ENCODE results near the gene HOMER3.
"Not testable (repeated sequence)": the region's sequence is repeated elsewhere in the genome, so short reads cannot be mapped to it uniquely, and the experiment has no call there.

Gene HOMER3

DNA sequence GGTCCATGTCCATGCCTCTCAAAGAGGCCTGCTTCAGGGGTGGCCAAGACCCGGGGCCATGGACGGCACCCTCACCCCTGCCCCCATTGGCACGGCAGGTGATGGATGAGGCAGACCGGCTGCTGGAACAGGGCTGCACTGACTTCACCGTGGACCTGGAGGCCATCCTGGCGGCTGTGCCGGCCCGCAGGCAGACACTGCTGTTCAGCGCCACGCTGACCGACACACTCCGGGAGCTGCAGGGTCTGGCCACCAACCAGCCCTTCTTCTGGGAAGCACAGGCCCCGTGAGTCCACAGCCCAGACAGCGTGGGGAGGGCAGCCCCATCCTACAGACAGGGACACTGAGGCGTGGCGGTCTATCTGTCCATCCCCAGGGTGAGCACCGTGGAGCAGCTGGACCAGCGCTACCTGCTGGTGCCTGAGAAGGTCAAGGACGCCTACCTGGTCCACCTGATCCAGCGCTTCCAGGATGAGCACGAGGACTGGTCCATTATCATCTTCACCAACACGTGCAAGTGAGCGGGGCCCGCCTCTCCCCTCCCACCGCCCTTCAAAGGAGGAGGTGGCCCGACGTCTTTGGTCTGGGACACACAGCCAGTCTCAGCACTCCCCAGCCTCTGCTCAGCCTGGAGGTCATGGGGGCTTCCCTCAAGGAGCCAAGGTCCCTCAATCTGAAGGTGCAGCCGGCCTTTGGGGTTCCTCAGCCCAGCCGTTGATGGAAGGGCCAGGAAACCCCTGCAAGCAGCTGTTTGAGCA is 18.6 kb downstream of the HOMER3 start:
- no peak for DNase-seq (ENCODE audit: low spot score)

DNA sequence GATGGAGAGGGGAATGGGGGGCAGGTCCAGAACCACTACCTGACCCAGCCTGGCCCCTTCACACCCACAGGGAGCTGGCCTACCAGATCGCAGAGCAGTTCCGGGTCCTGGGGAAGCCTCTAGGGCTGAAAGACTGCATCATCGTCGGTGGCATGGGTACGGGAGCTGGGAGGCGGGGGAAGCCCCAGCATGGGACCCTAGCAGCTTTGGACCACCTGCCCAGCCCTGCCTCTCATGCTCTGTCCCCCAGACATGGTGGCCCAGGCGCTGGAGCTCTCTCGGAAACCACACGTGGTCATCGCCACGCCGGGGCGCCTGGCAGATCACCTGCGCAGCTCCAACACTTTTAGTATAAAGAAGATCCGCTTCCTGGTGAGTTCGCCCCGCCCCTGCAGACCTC is 19.4 kb downstream of the HOMER3 start:
- DNase-seq (ENCODE audit: low spot score), result no peak

DNA sequence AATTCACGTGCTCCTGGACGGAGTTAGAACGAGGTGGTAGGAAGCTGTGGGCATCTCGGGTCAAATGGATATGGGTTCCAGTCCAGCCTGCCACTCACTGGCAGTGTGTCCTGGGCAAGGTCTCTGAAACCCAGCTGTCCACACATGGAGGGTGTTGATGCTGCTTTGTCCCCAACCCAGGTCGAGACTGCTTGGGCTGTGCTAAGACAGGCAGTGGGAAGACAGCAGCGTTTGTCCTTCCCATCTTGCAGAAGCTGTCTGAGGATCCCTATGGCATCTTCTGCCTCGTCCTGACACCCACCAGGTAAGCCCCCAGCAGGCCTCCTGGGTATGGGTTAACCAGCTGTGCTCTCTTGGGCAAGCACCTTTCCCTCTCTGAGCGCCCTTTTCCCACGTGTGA is 20.6 kb downstream of the HOMER3 start:
- DNase-seq (ENCODE audit: low spot score), result no peak

DNA sequence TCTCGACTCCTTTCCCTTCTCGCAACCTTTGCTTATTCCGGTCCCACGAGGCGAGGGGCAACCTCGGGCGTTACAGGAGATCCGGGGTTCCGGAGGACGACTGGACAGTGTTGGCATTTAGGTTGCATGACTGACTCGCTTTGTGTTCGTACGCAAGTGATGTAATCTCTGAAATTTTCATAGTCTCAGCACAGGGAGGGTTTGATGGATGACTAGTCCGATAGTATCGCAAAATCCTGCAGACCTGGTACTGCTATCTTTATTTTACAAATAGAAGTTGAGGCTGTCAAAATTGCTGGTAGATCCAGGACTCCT is 21.2 kb downstream of the HOMER3 start:
- no peak for DNase-seq (ENCODE audit: low spot score)

DNA sequence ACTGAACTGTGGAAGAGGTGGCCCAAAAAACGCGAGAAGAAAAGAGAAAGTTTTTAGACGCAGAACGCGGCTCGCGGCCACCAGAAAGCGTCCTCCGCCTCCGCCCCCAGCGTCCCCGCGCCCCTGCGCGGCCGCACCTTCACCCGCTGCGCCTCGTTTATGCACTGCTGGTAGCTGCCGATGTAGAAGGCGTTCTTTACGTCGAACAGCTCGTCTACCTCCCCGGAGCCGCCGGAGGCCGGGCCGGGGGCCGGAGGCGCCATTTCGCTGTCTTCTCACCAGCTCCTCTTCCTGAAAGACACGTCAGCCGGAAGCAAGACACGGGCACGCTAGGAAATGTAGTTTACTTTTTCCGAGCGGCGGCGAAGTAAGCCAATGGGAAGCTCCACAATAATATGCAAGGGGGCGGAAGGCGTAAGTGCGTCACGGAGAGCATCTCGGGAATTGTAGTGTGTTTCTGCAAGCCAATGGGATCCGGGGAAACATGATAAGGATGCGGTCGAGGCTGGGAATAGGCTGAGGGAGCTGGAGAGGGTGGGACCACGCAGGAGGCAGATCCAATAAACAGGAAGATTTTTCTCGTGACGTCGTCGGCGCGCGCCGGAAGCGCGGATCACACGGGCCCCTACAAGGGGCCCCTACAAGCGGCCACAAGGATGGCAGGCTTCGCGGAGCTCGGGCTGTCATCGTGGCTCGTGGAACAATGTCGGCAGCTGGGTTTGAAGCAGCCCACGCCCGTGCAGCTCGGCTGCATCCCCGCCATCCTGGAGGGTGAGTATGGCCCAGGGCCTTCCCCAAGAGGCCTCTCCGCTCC is 21.7 kb downstream of the HOMER3 start, which contains the start of the genes COPE and DDX49:
Gene COPE (minus strand): TSS at position 302 of the 814 bp plus-strand sequence. CDS start 39 bp downstream, at position 263.
Gene DDX49 (plus strand): TSS at position 630 of the 814 bp plus-strand sequence. CDS start 27 bp downstream, at position 657.
- DNase-seq (ENCODE audit: low spot score), result peak; percentile 100

DNA sequence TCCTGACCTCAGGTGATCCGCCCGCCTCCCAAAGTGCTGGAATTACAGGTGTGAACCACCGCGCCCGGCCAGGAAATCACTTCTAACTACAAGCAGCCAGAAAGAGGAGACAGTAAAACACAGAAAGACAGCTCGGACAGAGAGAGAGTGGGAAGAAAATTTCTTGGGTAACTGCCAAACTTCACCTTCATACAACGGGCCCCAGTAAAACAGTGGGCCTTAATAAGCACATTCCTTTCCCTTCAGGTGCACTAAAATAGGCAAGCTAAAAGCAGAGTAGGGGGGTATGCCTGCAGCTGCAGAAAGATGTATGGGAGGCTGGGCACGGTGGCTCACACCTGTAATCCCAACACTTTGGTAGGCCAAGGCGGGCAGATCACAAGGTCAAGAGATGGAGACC is 23.4 kb downstream of the HOMER3 start:
- not testable (repeated sequence) for DNase-seq (ENCODE audit: low spot score)

DNA sequence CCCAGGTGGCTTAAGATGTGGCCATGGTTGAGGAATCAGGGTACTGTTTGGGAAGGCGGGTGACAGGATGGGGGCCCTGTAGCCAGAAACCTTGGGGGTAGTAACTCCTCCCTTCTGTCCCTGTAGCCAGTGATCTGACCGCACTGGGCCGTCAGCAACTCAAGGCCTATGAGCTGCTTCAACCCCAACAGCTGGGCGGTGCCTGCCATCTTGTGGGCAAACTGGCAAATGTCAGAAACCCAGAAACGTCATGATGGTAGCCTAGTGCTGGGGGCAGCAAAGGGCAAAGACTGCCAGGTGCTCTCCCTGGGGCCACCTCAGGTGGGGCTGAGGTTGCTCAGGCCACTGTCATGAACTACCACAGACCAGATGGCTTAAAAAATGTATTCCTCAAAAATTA is 25.4 kb downstream of the HOMER3 start:
- DNase-seq (ENCODE audit: low spot score), result peak; percentile 75

DNA sequence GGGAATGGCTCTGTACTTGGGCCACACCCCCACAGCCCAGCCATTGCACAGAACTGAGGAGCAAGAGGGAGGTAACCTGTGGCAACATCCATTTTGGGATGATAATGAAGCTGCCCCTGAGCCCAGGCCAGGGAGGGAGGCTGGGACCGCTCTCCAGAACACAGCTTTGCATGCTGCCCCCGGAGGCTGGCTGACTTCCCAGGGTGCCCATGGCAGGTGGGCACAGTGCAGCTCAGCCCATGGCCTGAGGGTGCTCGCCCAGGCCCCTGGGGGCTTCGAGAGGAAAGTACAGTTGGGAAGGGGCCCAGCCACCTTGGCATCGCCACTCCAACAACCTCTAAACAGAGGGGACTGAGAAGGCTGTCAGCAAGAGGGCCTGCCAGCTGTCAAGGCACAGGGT is 27.6 kb downstream of the HOMER3 start:
- no peak for DNase-seq (ENCODE audit: low spot score)

DNA sequence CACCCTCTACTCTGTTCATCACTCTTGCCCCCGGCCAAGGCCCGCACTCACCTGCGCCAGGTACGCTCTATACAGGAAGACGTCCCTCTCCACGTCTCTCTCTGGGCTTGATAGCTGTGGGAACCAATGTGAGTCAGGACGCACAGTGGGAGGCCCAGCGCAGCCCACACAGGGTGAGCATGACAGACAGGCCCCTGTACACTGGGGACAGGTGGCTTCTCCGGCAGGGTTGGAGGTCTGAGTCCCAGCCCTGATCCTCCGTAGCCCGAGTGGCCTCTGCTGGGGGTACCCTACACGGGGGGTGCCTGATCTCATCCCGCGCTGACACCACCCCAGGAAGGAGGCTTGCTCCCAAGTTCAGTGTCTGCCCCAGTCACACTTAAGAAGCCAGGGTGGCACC is 28.1 kb downstream of the HOMER3 start:
- no peak for DNase-seq (ENCODE audit: low spot score)

DNA sequence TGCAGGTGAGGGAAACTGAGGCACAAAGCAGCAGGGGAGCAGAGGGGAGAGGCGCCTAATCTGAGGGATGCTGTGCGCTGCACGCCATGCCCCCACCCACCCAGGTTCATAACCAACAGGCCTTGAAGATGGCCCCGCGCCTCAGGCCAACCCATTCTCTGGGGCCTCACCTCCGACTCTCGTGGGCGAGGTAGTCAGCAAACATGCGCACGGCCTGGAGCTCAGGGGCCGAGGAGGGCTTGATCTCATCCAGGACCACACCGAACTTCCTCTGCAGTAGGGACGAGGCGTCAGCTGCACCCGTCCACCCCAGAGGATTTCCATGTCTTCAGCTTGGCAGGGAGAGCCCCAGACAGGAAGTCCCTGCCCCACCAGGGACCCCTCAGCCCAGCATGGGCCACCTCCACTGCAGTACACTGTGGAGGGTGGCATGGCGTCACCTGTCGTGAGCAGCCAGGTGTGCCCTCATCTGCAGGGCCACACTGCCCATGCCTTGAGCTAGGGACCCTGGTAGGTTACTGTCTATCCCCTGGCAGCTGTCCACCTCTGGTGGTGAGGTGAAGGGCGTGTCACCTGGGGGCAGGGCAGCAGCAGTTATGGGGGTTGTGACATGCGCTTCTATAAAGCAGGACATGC is 30.1 kb downstream of the HOMER3 start:
- DNase-seq (ENCODE audit: low spot score), result no peak

DNA sequence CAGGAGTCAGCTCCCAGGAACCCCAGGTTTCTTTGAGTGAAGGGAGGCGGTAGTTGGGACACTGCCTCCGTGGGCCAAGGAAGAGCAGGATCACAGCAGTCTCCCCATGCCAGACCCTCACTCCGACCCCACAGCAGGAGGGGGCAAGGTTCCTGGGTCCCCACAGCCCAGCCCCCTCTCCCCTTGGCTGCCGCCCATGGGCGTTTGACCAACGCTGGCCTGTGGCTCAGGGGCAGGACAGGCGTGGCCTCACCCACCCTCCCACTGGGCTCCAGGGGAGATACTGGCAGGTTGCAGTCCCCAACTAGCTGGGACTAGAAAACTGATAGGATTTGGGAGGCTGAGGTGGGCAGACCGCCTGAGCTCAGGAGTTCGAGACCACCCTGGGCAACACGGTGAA is 31.0 kb downstream of the HOMER3 start:
- no peak for DNase-seq (ENCODE audit: low spot score)

DNA sequence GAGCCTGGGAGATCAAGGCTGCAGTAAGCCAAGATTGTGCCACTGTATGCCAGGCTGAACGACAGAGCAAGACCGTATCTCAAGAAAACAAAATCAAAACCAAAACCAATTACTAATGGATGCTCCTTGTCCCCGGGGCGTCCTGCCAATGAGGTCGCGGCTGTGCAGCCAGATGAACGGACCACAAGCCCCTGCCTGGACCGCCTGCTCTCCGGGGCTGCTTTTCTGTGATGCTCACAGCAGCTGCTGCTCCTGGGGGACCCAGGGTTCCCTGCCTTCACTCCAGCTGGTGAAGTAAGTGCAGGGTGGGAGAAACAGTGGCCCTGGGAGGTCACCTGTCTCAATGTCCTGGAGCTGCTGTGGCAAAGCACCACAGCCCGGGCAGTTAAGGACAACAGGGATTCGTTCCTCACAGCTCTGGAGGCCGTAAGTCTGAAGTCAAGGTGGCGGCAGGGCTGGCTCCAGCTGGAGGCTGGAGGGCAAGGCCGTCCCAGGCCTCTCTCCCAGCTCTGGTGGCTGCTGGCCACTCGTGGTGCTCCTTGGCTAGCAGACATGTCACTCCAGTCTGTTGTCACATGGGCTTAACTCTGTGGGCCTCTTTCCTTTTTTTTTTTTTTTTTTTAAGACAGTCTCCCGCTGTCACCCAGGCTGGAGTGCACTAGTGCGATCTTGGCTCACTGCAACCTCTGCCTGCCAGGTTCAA is 31.9 kb downstream of the HOMER3 start:
- DNase-seq (ENCODE audit: low spot score), result no peak

DNA sequence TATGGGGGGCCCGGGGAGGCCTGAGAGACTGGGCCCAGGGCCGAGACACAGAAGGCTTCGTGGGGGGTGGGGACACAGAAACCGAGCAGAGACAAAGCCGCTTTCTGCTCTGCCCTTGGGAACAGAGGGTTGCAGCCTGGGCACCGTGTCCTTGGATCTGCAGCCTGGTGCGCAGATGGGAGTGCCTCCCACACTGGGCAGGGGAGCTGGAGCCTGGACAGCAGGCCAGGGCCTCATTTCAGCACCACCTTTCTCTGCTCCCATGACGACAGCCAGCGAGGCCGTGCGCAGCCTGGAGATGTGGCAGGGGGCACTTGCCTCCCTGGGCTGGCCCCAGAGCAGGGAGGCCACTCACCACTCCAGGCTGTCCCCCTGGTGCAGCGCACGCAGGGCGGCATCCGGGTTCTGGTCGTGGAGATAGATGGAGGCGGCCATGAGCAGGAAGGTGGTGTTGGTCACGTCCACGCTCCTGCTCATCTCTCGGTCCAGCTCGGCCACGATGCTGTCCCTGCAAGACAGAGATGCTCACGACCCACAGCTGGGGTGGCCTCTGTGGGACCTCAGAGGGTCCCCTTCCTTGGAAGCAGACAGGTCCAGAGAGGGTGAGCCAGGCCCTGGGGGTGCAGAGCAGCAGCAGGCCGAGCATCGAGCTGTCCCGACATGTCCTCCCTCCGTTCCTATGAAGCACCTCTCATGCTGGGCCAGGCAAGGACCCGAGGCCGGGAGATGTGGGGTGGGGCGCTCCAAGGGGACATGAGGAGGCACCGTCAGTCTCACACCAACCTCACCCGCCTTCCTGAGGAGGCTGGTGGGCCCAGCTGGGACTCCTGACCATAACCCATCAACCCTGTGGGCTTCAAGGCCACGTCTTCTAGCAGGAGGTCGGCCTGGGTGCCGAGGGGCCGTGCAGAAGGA is 34.2 kb downstream of the HOMER3 start:
- DNase-seq (ENCODE audit: low spot score), result no peak

DNA sequence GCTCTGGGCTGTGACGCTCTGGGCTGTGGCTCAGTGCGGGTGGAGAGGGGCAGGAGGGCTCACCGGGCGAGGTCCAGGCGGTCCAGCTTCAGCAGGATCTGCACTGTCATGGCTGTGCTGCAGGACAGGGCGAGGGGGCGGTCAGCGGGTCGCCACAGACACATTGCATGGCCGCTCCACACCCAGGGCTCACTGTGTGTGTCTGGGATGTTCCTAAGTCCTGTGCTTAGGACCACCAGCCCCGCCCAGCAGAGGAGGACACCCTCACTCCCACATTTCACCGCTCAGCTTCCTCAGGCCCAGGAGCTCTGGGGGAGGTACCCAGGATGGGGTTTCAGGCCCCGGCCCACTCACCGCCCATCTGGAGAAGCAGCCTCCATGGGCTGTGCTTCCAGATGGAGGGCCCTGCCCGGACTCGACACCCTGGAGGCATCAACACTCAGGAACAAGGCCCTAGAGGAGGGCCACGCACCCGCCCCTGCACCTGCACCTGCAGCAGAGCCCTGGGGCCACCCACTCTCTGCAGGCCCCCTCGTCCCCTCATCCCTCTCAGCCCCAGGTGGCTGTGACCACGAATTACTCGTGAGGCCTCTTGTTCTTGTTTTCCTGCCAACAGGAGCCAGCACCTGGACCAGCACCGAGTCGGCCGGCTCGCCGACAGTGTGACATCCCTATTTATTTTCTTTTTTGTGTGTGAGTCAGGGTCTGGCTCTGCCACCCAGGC is 35.3 kb downstream of the HOMER3 start:
- peak; percentile 40 for DNase-seq (ENCODE audit: low spot score)

DNA sequence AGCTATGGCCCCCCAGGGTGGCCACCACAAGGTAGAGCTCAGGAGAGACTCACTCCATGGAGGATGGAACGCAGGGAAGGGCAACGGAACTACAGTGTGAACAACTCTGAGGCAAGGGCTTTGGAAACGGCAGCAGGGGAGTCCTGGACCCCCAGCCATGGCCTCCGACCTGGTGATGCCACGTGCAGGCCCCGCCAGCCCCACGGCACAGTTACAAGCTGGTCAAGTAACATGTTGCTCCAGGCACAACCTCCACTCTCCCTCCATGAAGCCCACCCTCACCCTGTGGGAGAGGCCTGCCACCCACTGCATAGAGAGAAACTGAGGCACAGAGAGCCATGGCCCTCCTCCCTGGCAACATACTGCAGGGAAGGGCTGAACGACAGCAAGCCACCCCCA is 36.0 kb downstream of the HOMER3 start:
- no peak for DNase-seq (ENCODE audit: low spot score)

DNA sequence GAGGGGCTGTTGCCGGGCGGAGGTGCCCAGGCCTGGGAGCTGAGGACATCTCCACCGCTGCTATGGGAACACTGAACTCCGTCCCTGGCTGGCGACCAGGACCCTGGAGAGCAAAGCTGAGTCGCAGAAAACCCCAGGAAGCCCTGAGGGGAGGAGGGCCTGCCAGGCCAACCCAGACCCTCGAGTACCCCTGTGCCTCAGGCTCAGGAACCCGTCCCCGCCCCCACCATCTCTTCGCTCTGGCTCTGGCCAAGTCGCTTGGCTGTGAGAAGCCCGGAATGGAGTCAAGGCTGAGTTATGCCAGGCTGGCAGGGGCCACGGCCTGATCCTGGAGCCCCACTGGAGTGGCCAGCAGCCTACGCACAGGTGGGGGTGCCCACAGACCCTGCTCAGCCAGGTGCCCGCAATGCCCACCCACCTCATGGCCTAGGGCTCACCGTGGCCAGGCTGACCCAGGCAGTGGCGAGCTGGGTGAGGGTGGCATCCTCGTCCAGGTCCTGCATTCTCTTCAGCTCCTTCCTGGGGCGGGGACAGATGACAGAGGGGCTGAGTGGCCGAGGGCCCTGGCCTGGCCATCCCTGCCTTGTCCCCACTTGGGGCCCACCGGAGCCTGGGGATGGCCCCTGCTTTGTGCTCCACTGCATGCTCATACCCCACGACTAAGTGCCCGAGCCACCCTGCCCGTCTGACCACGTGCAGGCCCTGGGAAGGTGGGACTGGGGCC is 36.5 kb downstream of the HOMER3 start:
- DNase-seq (ENCODE audit: low spot score), result no peak

DNA sequence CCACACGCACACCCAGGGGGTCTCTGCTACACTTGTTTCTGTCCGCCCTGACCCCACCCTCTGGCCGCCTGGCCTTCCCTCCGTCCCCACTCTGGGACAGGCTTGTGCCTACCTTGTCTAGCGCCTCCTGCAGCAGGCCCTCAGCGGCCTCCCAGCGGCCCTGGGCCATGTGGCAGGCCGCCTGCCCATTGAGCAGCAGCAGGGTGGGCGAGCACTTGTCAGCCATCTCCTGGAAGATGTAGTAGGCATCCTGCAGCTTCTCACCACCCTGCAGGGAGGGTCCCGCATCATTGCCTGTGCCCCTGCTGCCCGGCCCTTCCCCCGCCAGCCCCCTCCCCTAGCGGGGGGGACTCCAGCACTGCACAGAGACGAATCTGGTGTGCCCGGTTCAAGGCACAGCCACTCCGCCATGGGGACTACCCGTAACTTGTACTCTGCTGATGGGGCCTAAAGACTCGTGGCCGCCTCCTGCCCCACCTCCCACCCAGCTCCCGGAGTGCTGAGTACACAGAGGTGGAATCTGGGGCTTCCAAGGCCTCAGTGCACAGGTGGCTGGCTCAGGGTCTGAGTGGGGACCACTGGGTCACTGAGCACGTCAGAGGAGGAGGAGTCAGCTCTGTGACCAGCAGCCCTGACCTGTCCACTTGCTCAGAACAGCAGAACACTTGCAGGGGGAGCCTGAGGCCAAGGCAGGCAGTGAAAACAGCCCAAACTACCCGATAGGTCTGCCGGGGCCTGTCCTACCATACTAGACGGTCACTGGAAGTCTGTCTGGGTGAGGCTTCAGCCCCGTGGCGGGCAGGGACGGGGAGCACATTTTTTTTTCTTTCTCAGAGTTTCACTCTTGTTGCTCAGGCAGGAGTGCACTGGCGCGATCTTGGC is 37.6 kb downstream of the HOMER3 start:
- no peak for DNase-seq (ENCODE audit: low spot score)

DNA sequence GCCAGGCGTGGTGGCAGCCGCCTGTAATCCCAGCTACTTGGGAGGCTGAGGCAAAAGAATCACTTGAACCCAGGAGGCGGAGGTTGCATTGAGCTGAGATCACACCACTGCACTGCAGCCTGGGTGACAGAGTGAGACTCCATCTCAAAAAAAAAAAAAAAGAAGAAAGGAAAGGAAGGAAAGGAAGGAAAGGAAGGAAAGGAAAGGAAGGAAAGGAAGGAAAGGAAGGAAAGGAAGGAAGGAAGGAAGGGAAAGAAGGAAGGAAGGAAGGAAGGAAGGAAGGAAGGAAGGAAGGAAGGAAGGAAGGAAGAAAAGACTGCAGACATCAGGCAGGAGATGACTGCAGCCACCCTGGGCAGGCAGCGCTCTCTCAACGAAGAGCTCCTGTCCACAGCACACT is 38.5 kb downstream of the HOMER3 start:
- not testable (repeated sequence) for DNase-seq (ENCODE audit: low spot score)

DNA sequence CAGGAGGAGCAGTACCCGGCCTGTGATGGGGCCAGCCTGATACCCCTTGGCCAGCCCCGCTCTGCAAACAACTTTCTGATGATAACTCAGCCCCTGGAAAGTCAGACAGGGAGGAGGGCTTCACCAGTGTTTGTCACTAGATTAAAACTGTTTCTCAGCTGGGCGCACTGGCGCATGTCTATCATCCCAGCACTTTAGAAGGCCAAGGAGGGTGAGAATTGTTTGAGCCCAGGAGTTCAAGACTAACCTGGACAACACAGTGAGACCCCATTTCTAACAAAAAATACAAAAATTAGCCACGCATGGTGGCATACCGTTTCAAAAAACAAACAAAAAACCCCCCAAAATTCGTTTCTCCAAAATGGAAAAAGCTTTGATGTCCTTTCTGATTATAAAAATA is 39.5 kb downstream of the HOMER3 start:
- no peak for DNase-seq (ENCODE audit: low spot score)

Data from NAMALWA (cell line).